Mononuclear cell (primary cell): ENCODE measurements around the gene MAD1L1. TPM values are rescaled to one million over a fixed set of nuclear protein-coding genes. Genes with fewer than 3 reads are reported as not detected.
"Not testable (repeated sequence)": the region's sequence is repeated elsewhere in the genome, so short reads cannot be mapped to it uniquely, and the experiment has no call there.

Source experiments
- H3K27me3 ChIP-seq: 2 replicates; pipeline ENCODE4 v1.6.0; 2011; ENCODE audit warnings: low read length, control low read depth; ENCODE audit not compliant: insufficient read depth
- H3K4me1 ChIP-seq: 2 replicates; pipeline ENCODE4 v1.5.1; 2011; ENCODE audit warnings: mild to moderate bottlenecking, low read length, control low read depth; ENCODE audit not compliant: insufficient read depth
- H3K4me3 ChIP-seq: 2 replicates; pipeline ENCODE4 v1.5.1; 2011; ENCODE audit warnings: mild to moderate bottlenecking, low read length, moderate library complexity
- H3K9me3 ChIP-seq: 2 replicates; pipeline ENCODE4 v1.5.1; 2011; ENCODE audit warnings: low read depth, mild to moderate bottlenecking, control low read depth, low read length
- total RNA-seq: library from RNA; depleted of rRNA; stranded (reverse); fragments of >200 nt; gene quantifications from one replicate; pipeline ENCODE4 v1.2.3, GENCODE V29; 2012

MAD1L1 gene
- total RNA-seq, 1 donor = 74.2 TPM

DNA sequence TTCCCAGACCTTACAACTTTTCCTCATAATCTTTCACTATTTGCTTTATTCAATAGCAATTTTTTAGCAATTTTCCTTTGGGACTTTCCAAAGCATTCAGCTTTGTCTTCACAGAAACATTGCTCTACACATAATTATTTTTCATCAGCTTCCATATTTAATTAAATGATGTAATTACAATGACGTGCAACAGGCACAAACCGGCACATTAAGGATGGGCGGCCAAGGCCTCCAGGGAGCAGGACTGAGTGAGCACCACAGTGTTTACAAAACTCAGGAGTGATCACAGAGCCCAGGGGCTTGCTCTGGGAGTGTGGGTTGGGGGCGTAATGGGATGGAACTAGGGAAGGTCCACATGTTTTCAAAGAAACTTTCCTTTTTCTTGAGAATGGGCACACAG is 69.8 kb downstream of the MAD1L1 start:
- H3K27me3 ChIP-seq = no peaks in the 10 kb centered on the region
- no peak overlapping the region for H3K4me3 ChIP-seq
- no peaks in the 10 kb centered on the region for H3K9me3 ChIP-seq

GRCh38 chr7:2162004-2162902 is 70.5 kb downstream of the MAD1L1 start:
- not testable (repeated sequence) for H3K9me3 ChIP-seq, H3K4me1 ChIP-seq, H3K4me3 ChIP-seq, H3K27me3 ChIP-seq

More for the DNA sequence above, 69.8 kb downstream of the MAD1L1 start:
- no peaks in the 10 kb centered on the region for H3K4me1 ChIP-seq

GRCh38 chr7:2159176-2159520 is 73.6 kb downstream of the MAD1L1 start:
- Histone ChIP-seq H3K4me1 (no peaks in the 10 kb centered on the region), H3K27me3 (no peaks in the 10 kb centered on the region), H3K4me3 (no peak overlapping the region), H3K9me3 (no peaks in the 10 kb centered on the region)

DNA sequence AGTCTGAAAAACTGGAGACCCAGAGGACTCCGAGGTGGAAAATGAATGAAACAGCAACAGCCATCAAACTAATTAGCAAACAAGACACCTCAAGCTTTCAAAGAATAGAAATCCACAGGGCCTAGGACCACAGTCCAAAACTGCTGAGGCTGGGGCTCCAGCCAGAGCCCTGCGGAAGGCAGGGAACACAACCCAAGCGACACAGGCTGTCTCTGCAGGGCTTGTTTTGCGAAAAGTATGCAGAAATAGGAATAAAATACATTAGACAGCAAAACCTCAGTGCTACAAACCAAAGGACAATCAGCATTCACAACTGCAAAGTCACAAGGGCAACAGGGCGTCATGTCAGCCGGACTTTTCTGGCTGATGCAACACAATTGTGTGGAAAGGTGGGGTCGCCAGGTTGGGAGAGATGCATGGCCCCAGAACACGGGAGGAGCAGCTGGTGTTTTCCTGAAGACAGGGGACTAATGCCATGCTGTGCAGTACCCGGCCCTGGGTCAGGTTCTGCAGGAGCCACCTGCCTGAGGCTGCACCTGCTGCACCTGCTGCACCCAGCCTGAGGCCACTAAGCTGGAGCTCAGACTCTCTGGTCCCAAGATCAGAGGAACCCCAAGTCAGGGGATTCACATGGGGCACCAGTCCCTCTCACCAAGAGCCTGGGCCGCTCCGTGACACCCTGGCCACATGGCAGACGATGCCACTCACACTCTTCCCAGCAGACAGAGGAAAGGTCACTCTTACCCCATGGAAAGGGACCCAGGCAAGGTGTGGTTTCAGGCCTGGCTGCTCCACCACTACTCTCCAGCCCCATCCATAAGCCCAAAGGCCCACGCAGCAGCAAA is 74.2 kb downstream of the MAD1L1 start:
- H3K9me3 ChIP-seq = no peaks in the 10 kb centered on the region
- no peak overlapping the region for H3K4me3 ChIP-seq
- no peaks in the 10 kb centered on the region for H3K27me3 ChIP-seq
- H3K4me1 ChIP-seq = no peaks in the 10 kb centered on the region

- Histone ChIP-seq H3K27me3 (no peaks in the 10 kb centered on the region), H3K4me3 (no peak overlapping the region), H3K9me3 (no peaks in the 10 kb centered on the region), H3K4me1 (no peaks in the 10 kb centered on the region)
Observed at GRCh38 chr7:2157473-2158279, 75.1 kb downstream of the MAD1L1 start.

DNA sequence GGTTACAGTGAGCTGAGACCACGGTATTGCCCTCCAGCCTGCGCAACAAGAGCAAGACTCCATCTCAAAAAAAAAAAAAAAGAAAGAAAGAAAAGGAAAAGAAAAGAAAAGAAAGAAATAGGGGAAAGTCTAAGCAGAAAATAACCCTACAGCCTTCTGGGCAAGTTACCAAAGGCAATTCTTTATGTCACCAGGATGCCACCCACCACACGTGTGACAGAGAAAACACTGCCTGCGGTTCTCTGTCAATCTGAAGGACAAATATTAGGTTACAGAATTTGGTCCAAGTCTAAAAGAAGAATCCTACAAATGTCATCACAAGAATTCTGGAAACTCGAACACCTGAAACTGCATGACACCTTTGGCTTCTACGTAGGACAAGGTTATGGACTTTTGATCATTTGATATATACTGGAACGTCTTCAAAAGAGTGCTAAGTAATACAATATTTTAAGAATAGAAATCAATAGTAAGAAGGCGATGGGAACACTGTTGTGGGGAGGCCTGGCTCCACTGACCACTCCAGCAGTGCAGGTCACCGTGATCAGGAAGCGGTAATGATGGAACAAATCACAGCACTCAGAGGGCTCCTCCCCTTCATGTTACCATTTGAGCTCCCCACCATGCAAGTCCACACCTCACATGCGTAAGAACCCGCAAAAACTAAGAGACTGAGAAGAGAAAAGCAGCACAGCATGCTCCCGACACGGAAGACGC is 75.8 kb downstream of the MAD1L1 start:
- Histone ChIP-seq H3K9me3 (no peaks in the 10 kb centered on the region), H3K27me3 (no peaks in the 10 kb centered on the region), H3K4me1 (no peaks in the 10 kb centered on the region), H3K4me3 (no peak overlapping the region)

GRCh38 chr7:2154831-2155230 is 77.9 kb downstream of the MAD1L1 start:
- H3K27me3 ChIP-seq = no peaks in the 10 kb centered on the region
- H3K4me3 ChIP-seq = no peak overlapping the region
- no peaks in the 10 kb centered on the region for H3K4me1 ChIP-seq
- no peaks in the 10 kb centered on the region for H3K9me3 ChIP-seq

GRCh38 chr7:2154121-2154520 is 78.6 kb downstream of the MAD1L1 start:
- Histone ChIP-seq H3K4me3 (no peak overlapping the region), H3K9me3 (no peaks in the 10 kb centered on the region), H3K27me3 (no peaks in the 10 kb centered on the region), H3K4me1 (no peaks in the 10 kb centered on the region)

GRCh38 chr7:2152646-2153045 is 80.1 kb downstream of the MAD1L1 start:
- H3K9me3 ChIP-seq = no peaks in the 10 kb centered on the region
- H3K4me1 ChIP-seq = no peaks in the 10 kb centered on the region
- no peaks in the 10 kb centered on the region for H3K27me3 ChIP-seq
- no peak overlapping the region for H3K4me3 ChIP-seq

GRCh38 chr7:2151801-2152612 is 80.7 kb downstream of the MAD1L1 start:
- Histone ChIP-seq H3K27me3 (no peaks in the 10 kb centered on the region), H3K4me3 (no peak overlapping the region), H3K9me3 (no peaks in the 10 kb centered on the region), H3K4me1 (no peaks in the 10 kb centered on the region)

GRCh38 chr7:2151237-2151636 is 81.5 kb downstream of the MAD1L1 start:
- Histone ChIP-seq H3K4me1 (no peaks in the 10 kb centered on the region), H3K9me3 (no peaks in the 10 kb centered on the region), H3K4me3 (no peak overlapping the region), H3K27me3 (no peaks in the 10 kb centered on the region)

DNA sequence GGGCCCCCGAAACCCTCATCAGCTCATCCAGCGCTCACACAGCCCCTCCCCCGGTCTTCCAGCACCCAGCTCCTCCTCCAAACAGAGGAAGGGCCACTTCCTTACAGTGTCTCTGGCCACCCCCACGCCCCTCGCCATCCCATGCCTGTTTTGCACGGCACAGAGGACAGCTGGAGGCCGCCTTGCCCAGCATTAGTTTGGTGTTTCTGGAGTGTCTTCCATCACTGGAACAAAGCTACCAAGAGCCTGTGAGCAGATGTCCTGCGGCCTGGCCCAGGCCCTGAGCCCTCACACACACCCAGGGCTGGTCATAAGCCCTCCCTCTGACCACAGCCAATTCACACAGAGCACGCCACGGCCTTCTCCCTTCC is 82.3 kb downstream of the MAD1L1 start:
- Histone ChIP-seq H3K27me3 (no peaks in the 10 kb centered on the region), H3K4me3 (no peak overlapping the region), H3K9me3 (no peaks in the 10 kb centered on the region), H3K4me1 (no peaks in the 10 kb centered on the region)

- no peak overlapping the region for H3K4me3 ChIP-seq
- H3K9me3 ChIP-seq = no peaks in the 10 kb centered on the region
- no peaks in the 10 kb centered on the region for H3K27me3 ChIP-seq
- H3K4me1 ChIP-seq = no peaks in the 10 kb centered on the region
Observed at GRCh38 chr7:2149672-2150444, 82.9 kb downstream of the MAD1L1 start.
